GM23338 (cell line): ENCODE results near the gene FOLR1. TPM values are rescaled to one million over a fixed set of nuclear protein-coding genes. Genes with fewer than 3 reads are reported as not detected.

ENCODE experiments used
- ATAC-seq: fragments of 200-7000 bp; cut with Tn5 transposase; 3 replicates; pipeline ENCODE4 v1.9.1; 2020
- DNase-seq: peaks from one replicate; pipeline ENCODE4 v3.0.0-alpha.2; 2015; ENCODE audit warnings: low spot score
- H2AFZ ChIP-seq: fragments of 200-600 bp; sonication (generic); 2 replicates; pipeline ENCODE4 v1.8.0; 2016; ENCODE audit warnings: antibody characterized with exemption, mild to moderate bottlenecking, moderate library complexity
- H3F3A ChIP-seq: fragments of 200-600 bp; sonication (generic); replicated peaks from 2 replicates; pipeline ENCODE4 v1.8.0; 2017; ENCODE audit warnings: antibody characterized with exemption, mixed run types, low read depth
- H3K27ac ChIP-seq: fragments of 200-600 bp; sonication (generic); 2 replicates; pipeline ENCODE4 v1.6.1; 2016; ENCODE audit warnings: low read depth
- H3K27me3 ChIP-seq: fragments of 200-600 bp; sonication (generic); 2 replicates; pipeline ENCODE4 v1.8.0; 2016; ENCODE audit warnings: mild to moderate bottlenecking, mixed run types, moderate library complexity; ENCODE audit not compliant: insufficient read depth
- H3K36me3 ChIP-seq: fragments of 200-600 bp; sonication (generic); 2 replicates; pipeline ENCODE4 v1.8.0; 2016; ENCODE audit warnings: mild to moderate bottlenecking; ENCODE audit not compliant: insufficient read depth
- H3K4me1 ChIP-seq: fragments of 200-600 bp; sonication (generic); 2 replicates; pipeline ENCODE4 v1.8.0; 2016; ENCODE audit warnings: mild to moderate bottlenecking, moderate library complexity; ENCODE audit not compliant: insufficient read depth
- H3K4me2 ChIP-seq: fragments of 200-600 bp; sonication (generic); 2 replicates; pipeline ENCODE4 v1.7.1; 2017; ENCODE audit warnings: mixed run types
- H3K4me3 ChIP-seq: fragments of 200-600 bp; sonication (generic); 2 replicates; pipeline ENCODE4 v1.6.1; 2016; ENCODE audit warnings: mixed run types
- H3K79me2 ChIP-seq: fragments of 200-600 bp; sonication (generic); replicated peaks from 2 replicates; pipeline ENCODE4 v1.8.0; 2017; ENCODE audit warnings: mild to moderate bottlenecking; ENCODE audit not compliant: insufficient read depth
- H3K9me2 ChIP-seq: fragments of 200-600 bp; sonication (generic); 2 replicates; pipeline ENCODE4 v1.8.0; 2017; ENCODE audit not compliant: insufficient read depth
- H4K20me1 ChIP-seq: fragments of 200-600 bp; sonication (generic); replicated peaks from 2 replicates; pipeline ENCODE4 v1.8.0; 2017; ENCODE audit warnings: mild to moderate bottlenecking; ENCODE audit not compliant: insufficient read depth
- H3K27ac Mint-ChIP-seq: 2 replicates; pipeline ENCODE4 v1.8.0; 2020; ENCODE audit warnings: inconsistent platforms, mild to moderate bottlenecking, moderate library complexity, mixed read lengths
- H3K27me3 Mint-ChIP-seq: 3 replicates; pipeline ENCODE4 v1.8.0; 2022; ENCODE audit warnings: low read depth, mild to moderate bottlenecking, moderate library complexity, mixed read lengths, inconsistent platforms; ENCODE audit not compliant: insufficient read depth, poor library complexity
- H3K36me3 Mint-ChIP-seq: 3 replicates; pipeline ENCODE4 v1.8.0; 2021; ENCODE audit warnings: low read depth, mild to moderate bottlenecking, inconsistent platforms, moderate library complexity, mixed read lengths
- H3K4me1 Mint-ChIP-seq: 3 replicates; pipeline ENCODE4 v1.8.0; 2020; ENCODE audit warnings: mild to moderate bottlenecking, inconsistent platforms, mixed read lengths
- H3K4me3 Mint-ChIP-seq: 3 replicates; pipeline ENCODE4 v1.8.0; 2021; ENCODE audit warnings: moderate library complexity, mild to moderate bottlenecking, inconsistent platforms, mixed read lengths
- H3K9me3 Mint-ChIP-seq: 3 replicates; pipeline ENCODE4 v1.8.0; 2020; ENCODE audit warnings: moderate library complexity, mild to moderate bottlenecking, inconsistent platforms, mixed read lengths
- CREB1 ChIP-seq: fragments of 250-450 bp; sonication (Bioruptor Pico); IDR thresholded peaks from 2 replicates; pipeline ENCODE4 v1.5.0; 2020; ENCODE audit warnings: low read depth, mild to moderate bottlenecking, moderate library complexity
- ETS1 ChIP-seq: IDR thresholded peaks from 2 replicates; pipeline ENCODE4 v1.6.1; 2016; ENCODE audit warnings: antibody characterized with exemption
- EZH2 ChIP-seq: fragments of 200-600 bp; sonication (generic); IDR thresholded peaks from one replicate; pipeline ENCODE4 v1.8.0; 2017; ENCODE audit warnings: antibody characterized with exemption, mild to moderate bottlenecking, low read depth; ENCODE audit not compliant: unreplicated experiment
- EZH2phosphoT487 ChIP-seq: fragments of 200-600 bp; sonication (generic); IDR thresholded peaks from one replicate; pipeline ENCODE4 v1.8.1; 2018; ENCODE audit warnings: antibody characterized with exemption; ENCODE audit not compliant: unreplicated experiment
- JUNB ChIP-seq: IDR thresholded peaks from one replicate; pipeline ENCODE4 v1.6.1; 2016; ENCODE audit warnings: antibody characterized with exemption; ENCODE audit not compliant: unreplicated experiment
- NANOG ChIP-seq: IDR thresholded peaks from 2 replicates; pipeline ENCODE4 v1.6.1; 2016; ENCODE audit warnings: antibody characterized with exemption, borderline replicate concordance
- POLR2AphosphoS5 ChIP-seq: IDR thresholded peaks from 2 replicates; pipeline ENCODE4 v1.6.1; 2016; ENCODE audit warnings: antibody characterized with exemption, low read depth
- REST ChIP-seq: IDR thresholded peaks from one replicate; pipeline ENCODE4 v1.6.1; 2018; ENCODE audit warnings: antibody characterized with exemption; ENCODE audit not compliant: unreplicated experiment
- STAT1 ChIP-seq: IDR thresholded peaks from one replicate; pipeline ENCODE4 v1.6.1; 2016; ENCODE audit warnings: antibody characterized with exemption; ENCODE audit not compliant: unreplicated experiment
- ZNF114 ChIP-seq: fragments of 250-450 bp; sonication (Bioruptor Pico); IDR thresholded peaks from 2 replicates; pipeline ENCODE4 v1.5.0; 2020; ENCODE audit warnings: mild to moderate bottlenecking, moderate library complexity
- ZNF331 ChIP-seq: fragments of 250-450 bp; sonication (Bioruptor Pico); IDR thresholded peaks from 2 replicates; pipeline ENCODE4 v1.5.0; 2020; ENCODE audit warnings: low read depth, mild to moderate bottlenecking, moderate library complexity
- polyA plus RNA-seq: library from polyadenylated mRNA; unstranded; fragments of >200 nt; fragmentation: Nextera tagmentation; extraction: Ambion mirVana; gene quantifications from 2 replicates; pipeline ENCODE4 v1.2.1, GENCODE V29; 2016
- total RNA-seq: library from RNA; depleted of rRNA; stranded (reverse); fragments of >200 nt; shearing (Covaris generic); gene quantifications from 2 replicates; pipeline ENCODE4 v1.2.3, GENCODE V29; 2014
- TF ChIP-seq, protein P1 (sequence below), 2 experiments: fragments of 200-600 bp in 1 of 2; sonication (generic) in 1 of 2; conservative IDR thresholded peaks; 2 replicates each; pipeline versions ENCODE4 v1.5.1 to v1.6.1; 2016 to 2017; ENCODE audit warnings: antibody characterized with exemption in 2 of 2, low read depth in 2 of 2, mild to moderate bottlenecking in 2 of 2, moderate library complexity in 1 of 2
- TF ChIP-seq, protein P2 (sequence below): fragments of 250-450 bp; sonication (Bioruptor Pico); IDR thresholded peaks from 2 replicates; pipeline ENCODE4 v1.5.0; 2020; ENCODE audit warnings: mild to moderate bottlenecking, moderate library complexity

FOLR1 gene
- total and polyA plus RNA-seq, 2 experiments from 2014 or later = 0.42 TPM; not detected in 1

DNA sequence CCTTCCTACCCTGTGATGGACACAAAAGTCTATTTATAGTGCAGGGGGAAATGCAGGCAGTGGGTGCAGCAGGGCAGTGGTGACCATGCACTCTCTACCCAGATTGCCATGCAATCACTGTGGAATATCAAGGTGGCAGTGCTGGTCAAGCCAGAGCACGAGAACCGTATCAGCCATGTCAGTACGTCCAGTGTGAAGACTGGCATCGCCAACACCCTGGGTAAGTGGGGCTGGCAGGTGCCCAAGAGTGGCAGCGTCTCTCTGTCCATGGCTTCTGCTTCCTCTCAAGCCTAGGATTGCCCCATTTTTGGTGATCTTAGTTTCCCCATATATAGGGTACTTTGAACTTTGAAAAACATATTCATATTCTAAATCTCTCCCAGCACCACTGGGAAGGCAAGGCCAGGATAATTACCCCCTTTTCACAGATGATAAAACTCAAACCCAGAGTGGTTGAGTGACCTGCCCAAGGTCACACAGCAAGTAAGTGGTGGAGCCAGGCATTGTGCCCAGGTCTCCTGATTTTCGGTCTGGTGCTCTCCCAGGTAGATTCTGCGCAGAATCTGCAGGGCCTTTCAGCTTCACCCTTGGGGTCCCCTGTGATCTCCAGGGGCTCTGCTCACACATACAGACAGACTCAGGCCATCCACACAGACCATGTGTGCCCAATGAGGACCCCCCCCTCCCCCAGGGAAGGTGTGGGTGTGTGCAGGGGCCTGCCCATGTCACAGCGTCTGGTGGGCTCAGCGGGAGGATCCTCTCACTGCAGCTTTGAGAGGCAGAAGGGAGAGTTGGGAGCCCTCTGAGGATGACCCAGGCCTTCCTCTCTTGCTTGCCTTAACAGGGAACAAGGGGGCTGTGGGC lies 39.7 kb downstream of the FOLR1 start:
- H3K36me3 Mint-ChIP-seq = peaks cover 72% of the 10 kb centered on the region
- ATAC-seq (no peak), DNase-seq (no peak)
- H3K4me3 Mint-ChIP-seq = no peak overlapping the region
- H3K4me2 ChIP-seq = no peak overlapping the region
- H2AFZ ChIP-seq = no peak overlapping the region
- no peak overlapping the region for H3K27ac Mint-ChIP-seq
- H3K4me1 Mint-ChIP-seq = peaks cover 5% of the 10 kb centered on the region
- no peaks in the 10 kb centered on the region; the same call in 1 of the 2 replicates for H3K36me3 ChIP-seq
- H3K27me3 Mint-ChIP-seq = peaks cover 12% of the 10 kb centered on the region
- H3K4me1 ChIP-seq = 0 out of 2 replicates have a peak, but pooled peaks cover under 1% of the 10 kb centered on the region
- no peak overlapping the region for H3K27ac ChIP-seq
- H4K20me1 ChIP-seq = peaks cover 7% of the 10 kb centered on the region; the same call in 1 of the 2 replicates
- H3K79me2 ChIP-seq = peaks cover 4% of the 10 kb centered on the region; the same call in 1 of the 2 replicates
- no peak overlapping the region for H3K4me3 ChIP-seq
- no peaks in the 10 kb centered on the region for H3K9me2 ChIP-seq
- no peaks in the 10 kb centered on the region for H3K9me3 Mint-ChIP-seq
- no peak for TF ChIP-seq EZH2
- no peak for TF ChIP-seq ETS1
- TF ChIP-seq JUNB = no peak
- TF ChIP-seq REST = no peak
- no peak for TF ChIP-seq CREB1 (CRISPR knock-in tag)
- TF ChIP-seq POLR2AphosphoS5 = no peak
- no peak for TF ChIP-seq NANOG
- TF ChIP-seq EZH2phosphoT487 = no peak
- TF ChIP-seq, protein P1, sequence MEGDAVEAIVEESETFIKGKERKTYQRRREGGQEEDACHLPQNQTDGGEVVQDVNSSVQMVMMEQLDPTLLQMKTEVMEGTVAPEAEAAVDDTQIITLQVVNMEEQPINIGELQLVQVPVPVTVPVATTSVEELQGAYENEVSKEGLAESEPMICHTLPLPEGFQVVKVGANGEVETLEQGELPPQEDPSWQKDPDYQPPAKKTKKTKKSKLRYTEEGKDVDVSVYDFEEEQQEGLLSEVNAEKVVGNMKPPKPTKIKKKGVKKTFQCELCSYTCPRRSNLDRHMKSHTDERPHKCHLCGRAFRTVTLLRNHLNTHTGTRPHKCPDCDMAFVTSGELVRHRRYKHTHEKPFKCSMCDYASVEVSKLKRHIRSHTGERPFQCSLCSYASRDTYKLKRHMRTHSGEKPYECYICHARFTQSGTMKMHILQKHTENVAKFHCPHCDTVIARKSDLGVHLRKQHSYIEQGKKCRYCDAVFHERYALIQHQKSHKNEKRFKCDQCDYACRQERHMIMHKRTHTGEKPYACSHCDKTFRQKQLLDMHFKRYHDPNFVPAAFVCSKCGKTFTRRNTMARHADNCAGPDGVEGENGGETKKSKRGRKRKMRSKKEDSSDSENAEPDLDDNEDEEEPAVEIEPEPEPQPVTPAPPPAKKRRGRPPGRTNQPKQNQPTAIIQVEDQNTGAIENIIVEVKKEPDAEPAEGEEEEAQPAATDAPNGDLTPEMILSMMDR (conservative IDR thresholded peaks at IDR 0.05; ENCODE audit: low read depth in 2 of 2) = no peak
- TF ChIP-seq, protein P2, sequence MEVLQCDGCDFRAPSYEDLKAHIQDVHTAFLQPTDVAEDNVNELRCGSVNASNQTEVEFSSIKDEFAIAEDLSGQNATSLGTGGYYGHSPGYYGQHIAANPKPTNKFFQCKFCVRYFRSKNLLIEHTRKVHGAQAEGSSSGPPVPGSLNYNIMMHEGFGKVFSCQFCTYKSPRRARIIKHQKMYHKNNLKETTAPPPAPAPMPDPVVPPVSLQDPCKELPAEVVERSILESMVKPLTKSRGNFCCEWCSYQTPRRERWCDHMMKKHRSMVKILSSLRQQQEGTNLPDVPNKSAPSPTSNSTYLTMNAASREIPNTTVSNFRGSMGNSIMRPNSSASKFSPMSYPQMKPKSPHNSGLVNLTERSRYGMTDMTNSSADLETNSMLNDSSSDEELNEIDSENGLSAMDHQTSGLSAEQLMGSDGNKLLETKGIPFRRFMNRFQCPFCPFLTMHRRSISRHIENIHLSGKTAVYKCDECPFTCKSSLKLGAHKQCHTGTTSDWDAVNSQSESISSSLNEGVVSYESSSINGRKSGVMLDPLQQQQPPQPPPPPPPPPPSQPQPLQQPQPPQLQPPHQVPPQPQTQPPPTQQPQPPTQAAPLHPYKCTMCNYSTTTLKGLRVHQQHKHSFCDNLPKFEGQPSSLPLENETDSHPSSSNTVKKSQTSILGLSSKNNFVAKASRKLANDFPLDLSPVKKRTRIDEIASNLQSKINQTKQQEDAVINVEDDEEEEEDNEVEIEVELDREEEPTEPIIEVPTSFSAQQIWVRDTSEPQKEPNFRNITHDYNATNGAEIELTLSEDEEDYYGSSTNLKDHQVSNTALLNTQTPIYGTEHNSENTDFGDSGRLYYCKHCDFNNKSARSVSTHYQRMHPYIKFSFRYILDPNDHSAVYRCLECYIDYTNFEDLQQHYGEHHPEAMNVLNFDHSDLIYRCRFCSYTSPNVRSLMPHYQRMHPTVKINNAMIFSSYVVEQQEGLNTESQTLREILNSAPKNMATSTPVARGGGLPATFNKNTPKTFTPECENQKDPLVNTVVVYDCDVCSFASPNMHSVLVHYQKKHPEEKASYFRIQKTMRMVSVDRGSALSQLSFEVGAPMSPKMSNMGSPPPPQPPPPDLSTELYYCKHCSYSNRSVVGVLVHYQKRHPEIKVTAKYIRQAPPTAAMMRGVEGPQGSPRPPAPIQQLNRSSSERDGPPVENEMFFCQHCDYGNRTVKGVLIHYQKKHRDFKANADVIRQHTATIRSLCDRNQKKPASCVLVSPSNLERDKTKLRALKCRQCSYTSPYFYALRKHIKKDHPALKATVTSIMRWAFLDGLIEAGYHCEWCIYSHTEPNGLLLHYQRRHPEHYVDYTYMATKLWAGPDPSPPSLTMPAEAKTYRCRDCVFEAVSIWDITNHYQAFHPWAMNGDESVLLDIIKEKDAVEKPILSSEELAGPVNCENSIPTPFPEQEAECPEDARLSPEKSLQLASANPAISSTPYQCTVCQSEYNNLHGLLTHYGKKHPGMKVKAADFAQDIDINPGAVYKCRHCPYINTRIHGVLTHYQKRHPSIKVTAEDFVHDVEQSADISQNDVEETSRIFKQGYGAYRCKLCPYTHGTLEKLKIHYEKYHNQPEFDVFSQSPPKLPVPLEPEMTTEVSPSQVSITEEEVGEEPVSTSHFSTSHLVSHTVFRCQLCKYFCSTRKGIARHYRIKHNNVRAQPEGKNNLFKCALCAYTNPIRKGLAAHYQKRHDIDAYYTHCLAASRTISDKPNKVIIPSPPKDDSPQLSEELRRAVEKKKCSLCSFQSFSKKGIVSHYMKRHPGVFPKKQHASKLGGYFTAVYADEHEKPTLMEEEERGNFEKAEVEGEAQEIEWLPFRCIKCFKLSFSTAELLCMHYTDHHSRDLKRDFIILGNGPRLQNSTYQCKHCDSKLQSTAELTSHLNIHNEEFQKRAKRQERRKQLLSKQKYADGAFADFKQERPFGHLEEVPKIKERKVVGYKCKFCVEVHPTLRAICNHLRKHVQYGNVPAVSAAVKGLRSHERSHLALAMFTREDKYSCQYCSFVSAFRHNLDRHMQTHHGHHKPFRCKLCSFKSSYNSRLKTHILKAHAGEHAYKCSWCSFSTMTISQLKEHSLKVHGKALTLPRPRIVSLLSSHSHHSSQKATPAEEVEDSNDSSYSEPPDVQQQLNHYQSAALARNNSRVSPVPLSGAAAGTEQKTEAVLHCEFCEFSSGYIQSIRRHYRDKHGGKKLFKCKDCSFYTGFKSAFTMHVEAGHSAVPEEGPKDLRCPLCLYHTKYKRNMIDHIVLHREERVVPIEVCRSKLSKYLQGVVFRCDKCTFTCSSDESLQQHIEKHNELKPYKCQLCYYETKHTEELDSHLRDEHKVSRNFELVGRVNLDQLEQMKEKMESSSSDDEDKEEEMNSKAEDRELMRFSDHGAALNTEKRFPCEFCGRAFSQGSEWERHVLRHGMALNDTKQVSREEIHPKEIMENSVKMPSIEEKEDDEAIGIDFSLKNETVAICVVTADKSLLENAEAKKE = no peak
- no peak for TF ChIP-seq STAT1
- TF ChIP-seq ZNF114 (CRISPR knock-in tag) = no peak
- no peak for TF ChIP-seq ZNF331 (CRISPR knock-in tag)
- no peaks in the 10 kb centered on the region for H3F3A ChIP-seq
- H3K27me3 ChIP-seq = no peaks in the 10 kb centered on the region
